HCT116 (cell line): ENCODE results near the gene SORCS2. TPM values are rescaled to one million over a fixed set of nuclear protein-coding genes. Genes with fewer than 3 reads are reported as not detected.

ENCODE experiments used
- ATAC-seq: fragments of 200-7000 bp; cut with Tn5 transposase; 2 replicates; pipeline ENCODE4 v1.9.1; 2020; ENCODE audit warnings: mild to moderate bottlenecking, moderate library complexity
- BruUV-seq: library from RNA; stranded (reverse); fragments of 400-500 nt; replicated peaks from 2 replicates; lab custom pipeline; 2021; lab: Mats Ljungman, UMichigan
- CTCF ChIA-PET: fragments of 300-600 bp; sonication (Branson Sonifier 250); formaldehyde crosslinking; loops from one replicate; lab custom pipeline; 2021; ENCODE audit warnings: antibody characterized with exemption; lab: Charles Lee
- POLR2A ChIA-PET: fragments of 300-600, 350-600 bp; sonication (Branson Sonifier 250); formaldehyde crosslinking; loops from one replicate; lab custom pipeline; 2021; ENCODE audit warnings: antibody characterized with exemption; lab: Charles Lee
- RAD21 ChIA-PET, 2 experiments: fragments of 300-600 bp; sonication (Branson Sonifier 250); formaldehyde crosslinking; loops; one replicate each; lab custom pipeline; 2023; ENCODE audit warnings: low total read pairs in 2 of 2; ENCODE audit not compliant: uncharacterized antibody in 2 of 2, unreplicated experiment in 2 of 2, low non-redundant PET in 1 of 2; lab: Charles Lee
- DNase-seq: peaks from one replicate; pipeline ENCODE4 v3.0.0-alpha.2; 2010; ENCODE audit warnings: low read depth, low spot score
- H2AFZ ChIP-seq: fragments of 200-600 bp; shearing (Covaris generic), sonication (generic); 2 replicates; pipeline ENCODE4 v1.6.1; 2017; ENCODE audit warnings: low read depth, mixed run types, mixed read lengths, antibody characterized with exemption, low read length; ENCODE audit not compliant: poor library complexity, severe bottlenecking
- H3K27ac ChIP-seq: 2 replicates; pipeline ENCODE4 v1.5.1; 2012; ENCODE audit warnings: low read depth, low read length
- H3K27me3 ChIP-seq: fragments of 200-600 bp; sonication (generic); 2 replicates; pipeline ENCODE4 v1.6.1; 2016; ENCODE audit warnings: mixed run types, low read length, mixed read lengths; ENCODE audit not compliant: insufficient read depth
- H3K36me3 ChIP-seq, 2 experiments: fragments of 200-500 bp in 1 of 2; fragments of 200-600 bp in 1 of 2; sonication (Bioruptor generic) in 1 of 2; sonication (generic) in 1 of 2; 2 replicates each; pipeline versions ENCODE4 v1.5.1 to v1.6.1; 2014 to 2016; ENCODE audit warnings: low read length in 2 of 2, inconsistent platforms in 1 of 2, mixed read lengths in 1 of 2, mixed run types in 1 of 2; ENCODE audit not compliant: insufficient read depth in 2 of 2, control insufficient read depth in 1 of 2
- H3K4me1 ChIP-seq, 2 experiments: fragments of 200-600 bp in 1 of 2; sonication (generic) in 1 of 2; 2 replicates each; pipeline versions ENCODE4 v1.5.1 to v1.6.1; 2012 to 2017; ENCODE audit warnings: low read length in 2 of 2, inconsistent platforms in 1 of 2, mild to moderate bottlenecking in 1 of 2, mixed read lengths in 1 of 2, mixed run types in 1 of 2, moderate library complexity in 1 of 2; ENCODE audit not compliant: insufficient read depth in 2 of 2, control insufficient read depth in 1 of 2
- H3K4me2 ChIP-seq: fragments of 200-600 bp; sonication (generic); 2 replicates; pipeline ENCODE4 v1.6.1; 2017; ENCODE audit warnings: mixed run types, low read length, mixed read lengths
- H3K4me3 ChIP-seq, 2 experiments: fragments of 200-600 bp in 1 of 2; sonication (generic) in 1 of 2; replicated peaks in 1 of 2; 2 replicates each; pipeline ENCODE4 v1.5.1; 2011 to 2016; ENCODE audit warnings: low read length in 2 of 2, control low read depth in 1 of 2, low read depth in 1 of 2, mild to moderate bottlenecking in 1 of 2, mixed read lengths in 1 of 2, mixed run types in 1 of 2
- H3K79me2 ChIP-seq: fragments of 200-600 bp; sonication (generic); 2 replicates; pipeline ENCODE4 v1.6.1; 2017; ENCODE audit warnings: mild to moderate bottlenecking, mixed run types, low read length, moderate library complexity, mixed read lengths; ENCODE audit not compliant: insufficient read depth
- H3K9ac ChIP-seq: fragments of 200-600 bp; sonication (generic); 2 replicates; pipeline ENCODE4 v1.6.1; 2016; ENCODE audit warnings: low read length, mixed read lengths
- H3K9me2 ChIP-seq: fragments of 200-600 bp; sonication (generic), shearing (Covaris generic); 2 replicates; pipeline ENCODE4 v1.6.1; 2017; ENCODE audit warnings: mixed run types, mild to moderate bottlenecking, moderate library complexity; ENCODE audit not compliant: insufficient read depth
- H3K9me3 ChIP-seq, 2 experiments: fragments of 200-500 bp in 1 of 2; fragments of 200-600 bp in 1 of 2; sonication (Bioruptor generic) in 1 of 2; sonication (generic) in 1 of 2; 2 replicates each; pipeline ENCODE4 v1.6.1; 2014 to 2017; ENCODE audit warnings: low read length in 2 of 2, mixed read lengths in 2 of 2, inconsistent platforms in 1 of 2, low read depth in 1 of 2, mild to moderate bottlenecking in 1 of 2, mixed run types in 1 of 2, moderate library complexity in 1 of 2; ENCODE audit not compliant: control insufficient read depth in 1 of 2, insufficient read depth in 1 of 2
- H4K20me1 ChIP-seq: fragments of 200-600 bp; sonication (generic), shearing (Covaris generic); 2 replicates; pipeline ENCODE4 v1.6.1; 2017; ENCODE audit warnings: mixed run types, mild to moderate bottlenecking, moderate library complexity; ENCODE audit not compliant: insufficient read depth
- ATF3 ChIP-seq: IDR thresholded peaks from 2 replicates; pipeline ENCODE4 v1.6.1; 2012
- CBX3 ChIP-seq: IDR thresholded peaks from 2 replicates; pipeline ENCODE4 v1.6.1; 2012; ENCODE audit warnings: low read depth
- EGR1 ChIP-seq: IDR thresholded peaks from 2 replicates; pipeline ENCODE4 v1.6.1; 2012; ENCODE audit warnings: low read depth
- EZH2phosphoT487 ChIP-seq: fragments of 200-600 bp; IDR thresholded peaks from 2 replicates; pipeline ENCODE4 v1.6.1; 2018; ENCODE audit warnings: antibody characterized with exemption, borderline replicate concordance
- POLR2A ChIP-seq: IDR thresholded peaks from 2 replicates; pipeline ENCODE4 v1.7.0; 2011; ENCODE audit warnings: borderline replicate concordance; ENCODE audit not compliant: insufficient read depth, insufficient read length; ENCODE audit errors: extremely low read depth
- POLR2AphosphoS5 ChIP-seq: IDR thresholded peaks from 2 replicates; pipeline ENCODE4 v1.6.1; 2011; ENCODE audit warnings: mild to moderate bottlenecking, low read depth, low read length, moderate library complexity
- RAD21 ChIP-seq: IDR thresholded peaks from 2 replicates; pipeline ENCODE4 v1.6.1; 2012; ENCODE audit warnings: low read depth, mild to moderate bottlenecking
- SRF ChIP-seq: IDR thresholded peaks from 2 replicates; pipeline ENCODE4 v1.6.1; 2012; ENCODE audit warnings: low read depth
- YY1 ChIP-seq: IDR thresholded peaks from 2 replicates; pipeline ENCODE4 v1.6.1; 2011; ENCODE audit warnings: low read length, low read depth, moderate library complexity, mild to moderate bottlenecking; ENCODE audit not compliant: insufficient replicate concordance; ENCODE audit errors: extremely low read depth
- intact Hi-C: fragments of 100-400 bp; cut with micrococcal nuclease; formaldehyde crosslinking; loops from 2 replicates; pipeline ENCODE4 v1.10.0; 2022
- total RNA-seq: library from RNA; stranded (reverse); gene quantifications from one replicate; pipeline ENCODE4 v1.2.1, GENCODE V29; 2021; ENCODE audit not compliant: unreplicated experiment
- TF ChIP-seq, protein P1 (sequence below): IDR thresholded peaks from 2 replicates; pipeline ENCODE4 v1.6.1; 2012; ENCODE audit warnings: low read depth

SORCS2 gene
- total RNA-seq, 1 experiment from 2014 or later = 0.37 TPM

DNA sequence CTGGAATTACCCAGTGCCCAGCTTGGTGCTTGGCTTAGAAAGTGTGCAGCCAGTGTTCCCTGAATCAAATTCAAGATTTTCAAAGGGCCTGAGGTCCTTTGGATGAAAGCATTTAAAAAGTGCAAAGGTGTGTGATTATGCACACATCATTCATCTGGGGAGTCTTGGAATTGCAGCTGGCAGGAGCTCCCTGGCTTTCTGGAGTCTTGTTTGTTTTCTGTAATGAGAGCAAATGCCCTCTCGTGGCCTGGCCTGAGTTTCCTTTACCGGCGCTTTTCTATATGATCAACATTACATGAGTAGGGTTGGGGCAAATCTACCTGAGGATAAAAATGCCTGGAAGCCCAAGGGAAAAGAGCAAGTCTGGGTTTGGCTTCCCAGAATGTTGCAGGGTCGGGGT, 24.6 kb upstream of the SORCS2 start:
- Histone ChIP-seq H3K9ac (no peak overlapping the region), H2AFZ (no peak overlapping the region), H3K4me3 (no peak overlapping the region), H3K27ac (no peak overlapping the region), H3K27me3 (no peaks in the 10 kb centered on the region), H3K4me2 (no peak overlapping the region), H3K4me1 (no peaks in the 10 kb centered on the region), H3K79me2 (no peaks in the 10 kb centered on the region), H4K20me1 (no peaks in the 10 kb centered on the region), H3K9me3 (no peaks in the 10 kb centered on the region), H3K36me3 (no peaks in the 10 kb centered on the region), H3K9me2 (no peaks in the 10 kb centered on the region)
- TF ChIP-seq POLR2AphosphoS5 = no peak
- TF ChIP-seq, protein P1, sequence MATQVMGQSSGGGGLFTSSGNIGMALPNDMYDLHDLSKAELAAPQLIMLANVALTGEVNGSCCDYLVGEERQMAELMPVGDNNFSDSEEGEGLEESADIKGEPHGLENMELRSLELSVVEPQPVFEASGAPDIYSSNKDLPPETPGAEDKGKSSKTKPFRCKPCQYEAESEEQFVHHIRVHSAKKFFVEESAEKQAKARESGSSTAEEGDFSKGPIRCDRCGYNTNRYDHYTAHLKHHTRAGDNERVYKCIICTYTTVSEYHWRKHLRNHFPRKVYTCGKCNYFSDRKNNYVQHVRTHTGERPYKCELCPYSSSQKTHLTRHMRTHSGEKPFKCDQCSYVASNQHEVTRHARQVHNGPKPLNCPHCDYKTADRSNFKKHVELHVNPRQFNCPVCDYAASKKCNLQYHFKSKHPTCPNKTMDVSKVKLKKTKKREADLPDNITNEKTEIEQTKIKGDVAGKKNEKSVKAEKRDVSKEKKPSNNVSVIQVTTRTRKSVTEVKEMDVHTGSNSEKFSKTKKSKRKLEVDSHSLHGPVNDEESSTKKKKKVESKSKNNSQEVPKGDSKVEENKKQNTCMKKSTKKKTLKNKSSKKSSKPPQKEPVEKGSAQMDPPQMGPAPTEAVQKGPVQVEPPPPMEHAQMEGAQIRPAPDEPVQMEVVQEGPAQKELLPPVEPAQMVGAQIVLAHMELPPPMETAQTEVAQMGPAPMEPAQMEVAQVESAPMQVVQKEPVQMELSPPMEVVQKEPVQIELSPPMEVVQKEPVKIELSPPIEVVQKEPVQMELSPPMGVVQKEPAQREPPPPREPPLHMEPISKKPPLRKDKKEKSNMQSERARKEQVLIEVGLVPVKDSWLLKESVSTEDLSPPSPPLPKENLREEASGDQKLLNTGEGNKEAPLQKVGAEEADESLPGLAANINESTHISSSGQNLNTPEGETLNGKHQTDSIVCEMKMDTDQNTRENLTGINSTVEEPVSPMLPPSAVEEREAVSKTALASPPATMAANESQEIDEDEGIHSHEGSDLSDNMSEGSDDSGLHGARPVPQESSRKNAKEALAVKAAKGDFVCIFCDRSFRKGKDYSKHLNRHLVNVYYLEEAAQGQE = no peak
- no peak for TF ChIP-seq ATF3
- no peak for TF ChIP-seq SRF
- TF ChIP-seq POLR2A = no peak
- no peak for TF ChIP-seq YY1
- TF ChIP-seq EGR1 = no peak
- no peak for TF ChIP-seq CBX3
- no peak for TF ChIP-seq EZH2phosphoT487
- no peak for TF ChIP-seq RAD21
- ChIA-PET RAD21 (no interaction called here), POLR2A (no interaction called here), CTCF (no interaction called here)
- intact Hi-C loops = no loop called here
- no peak for DNase-seq
- no TSS peak for BruUV-seq
- no peak for ATAC-seq
